Measurements from ENCODE around the gene PLCD3. TPM values are rescaled to one million over a fixed set of nuclear protein-coding genes. Genes with fewer than 3 reads are reported as not detected.

The PLCD3 gene
- total RNA-seq, 4 donors from 2014 or later = 16.3 to 105 (median 20.5) TPM

GRCh38 chr17:45129426-45129939 is 2.8 kb downstream of the PLCD3 start:
- TF ChIP-seq, protein P1, sequence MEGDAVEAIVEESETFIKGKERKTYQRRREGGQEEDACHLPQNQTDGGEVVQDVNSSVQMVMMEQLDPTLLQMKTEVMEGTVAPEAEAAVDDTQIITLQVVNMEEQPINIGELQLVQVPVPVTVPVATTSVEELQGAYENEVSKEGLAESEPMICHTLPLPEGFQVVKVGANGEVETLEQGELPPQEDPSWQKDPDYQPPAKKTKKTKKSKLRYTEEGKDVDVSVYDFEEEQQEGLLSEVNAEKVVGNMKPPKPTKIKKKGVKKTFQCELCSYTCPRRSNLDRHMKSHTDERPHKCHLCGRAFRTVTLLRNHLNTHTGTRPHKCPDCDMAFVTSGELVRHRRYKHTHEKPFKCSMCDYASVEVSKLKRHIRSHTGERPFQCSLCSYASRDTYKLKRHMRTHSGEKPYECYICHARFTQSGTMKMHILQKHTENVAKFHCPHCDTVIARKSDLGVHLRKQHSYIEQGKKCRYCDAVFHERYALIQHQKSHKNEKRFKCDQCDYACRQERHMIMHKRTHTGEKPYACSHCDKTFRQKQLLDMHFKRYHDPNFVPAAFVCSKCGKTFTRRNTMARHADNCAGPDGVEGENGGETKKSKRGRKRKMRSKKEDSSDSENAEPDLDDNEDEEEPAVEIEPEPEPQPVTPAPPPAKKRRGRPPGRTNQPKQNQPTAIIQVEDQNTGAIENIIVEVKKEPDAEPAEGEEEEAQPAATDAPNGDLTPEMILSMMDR (IDR thresholded peaks at IDR 0.05) = no peak
- TF ChIP-seq POLR2A (IDR thresholded peaks at IDR 0.05) = no peak
- intact Hi-C loops (cut with DNase I) = no loop called here

DNA sequence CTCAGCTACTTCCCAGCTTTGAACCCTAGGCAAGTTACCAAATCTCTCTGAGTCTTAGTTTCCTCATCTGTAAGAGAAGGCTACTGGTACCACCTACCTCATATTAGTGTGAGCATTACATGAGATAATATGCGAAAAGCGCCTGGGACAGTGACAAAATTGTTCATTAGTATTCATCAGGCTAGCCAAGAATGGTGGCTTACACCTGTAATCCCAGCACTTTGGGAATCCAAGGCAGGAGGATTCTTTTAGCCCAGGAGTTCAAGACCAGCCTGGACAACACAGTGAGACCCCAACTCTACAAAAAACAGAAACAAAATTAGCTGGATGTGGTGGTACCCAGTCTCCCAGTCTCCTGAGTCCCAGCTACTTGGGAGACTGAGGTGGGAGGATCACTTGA is 3.3 kb downstream of the PLCD3 start:
- H3K4me3 ChIP-seq = no peak overlapping the region
- no peak for DNase-seq
- TF ChIP-seq, protein P1 (IDR thresholded peaks at IDR 0.05) = no peak
- TF ChIP-seq POLR2A (IDR thresholded peaks at IDR 0.05) = no peak
- 86 to 100% methylated on average over 1 to 2 of the region's 2 CpGs for WGBS, 2 donors
- H3K9me3 ChIP-seq = no peaks in the 10 kb centered on the region
- intact Hi-C loops (cut with DNase I) = no loop called here
- H3K27ac ChIP-seq = peak overlapping the region; percentile 85 to 99 (median 94)
- H3K36me3 ChIP-seq = no peaks in the 10 kb centered on the region
- no peaks in the 10 kb centered on the region for H3K27me3 ChIP-seq
- peaks cover 43 to 80% (median 53%) of the 10 kb centered on the region in 3 donors for H3K4me1 ChIP-seq

More at GRCh38 chr17:45129426-45129939, 2.8 kb downstream of the PLCD3 start:
- WGBS, 2 donors = 86% methylated on average over 4 of the region's 10 CpGs; no CpG with 5 or more reads in 1 of the 2 donors
- Histone ChIP-seq H3K4me3 (peak overlapping the region in 1 of 4 donors; percentile 12), H3K4me1 (peaks cover 38 to 75% (median 48%) of the 10 kb centered on the region in 3 donors), H3K9me3 (no peaks in the 10 kb centered on the region), H3K27ac (peak overlapping the region; percentile 85 to 99 (median 94)), H3K27me3 (no peaks in the 10 kb centered on the region), H3K36me3 (no peaks in the 10 kb centered on the region)
- DNase-seq = no peak

- H3K4me1 ChIP-seq = peaks cover 50 to 86% (median 59%) of the 10 kb centered on the region in 3 donors
These were observed 4.0 kb downstream of the PLCD3 start for GRCh38 chr17:45128331-45128730.

GRCh38 chr17:45127548-45128300 is 4.6 kb downstream of the PLCD3 start:
- Histone ChIP-seq H3K27me3 (no peaks in the 10 kb centered on the region), H3K9me3 (no peaks in the 10 kb centered on the region), H3K4me1 (peaks cover 56 to 86% (median 65%) of the 10 kb centered on the region in 3 donors), H3K36me3 (no peaks in the 10 kb centered on the region), H3K27ac (peak overlapping the region; percentile 85 to 99 (median 94)), H3K4me3 (peak overlapping the region in 1 of 4 donors; percentile 46)
- TF ChIP-seq, protein P1 (IDR thresholded peaks at IDR 0.05) = no peak
- TF ChIP-seq POLR2A (IDR thresholded peaks at IDR 0.05) = no peak
- intact Hi-C loops (cut with DNase I) = no loop called here
- DNase-seq = no peak
- 23 to 34% methylated on average over 14 to 17 of the region's 20 CpGs for WGBS, 2 donors

More at GRCh38 chr17:45128331-45128730, 4.0 kb downstream of the PLCD3 start:
- TF ChIP-seq, protein P1 (IDR thresholded peaks at IDR 0.05) = no peak
- no peak for TF ChIP-seq POLR2A (IDR thresholded peaks at IDR 0.05)
- intact Hi-C loops (cut with DNase I) = no loop called here
- Histone ChIP-seq H3K9me3 (no peaks in the 10 kb centered on the region), H3K36me3 (no peaks in the 10 kb centered on the region), H3K4me3 (peak overlapping the region in 1 of 4 donors; percentile 46), H3K27me3 (no peaks in the 10 kb centered on the region), H3K27ac (peak overlapping the region; percentile 85 to 99 (median 94))
- DNase-seq = no peak
- 73% methylated on average over 2 of the region's 5 CpGs; no CpG with 5 or more reads in 1 of the 2 donors for WGBS, 2 donors

GRCh38 chr17:45127207-45127547 is 5.1 kb downstream of the PLCD3 start:
- H3K4me3 ChIP-seq = no peak overlapping the region
- peak overlapping the region; percentile 85 to 99 (median 94) for H3K27ac ChIP-seq
- intact Hi-C loops (cut with DNase I) = no loop called here
- no peaks in the 10 kb centered on the region for H3K9me3 ChIP-seq
- peaks cover 56 to 89% (median 67%) of the 10 kb centered on the region in 3 donors for H3K4me1 ChIP-seq
- DNase-seq = no peak
- no peaks in the 10 kb centered on the region for H3K27me3 ChIP-seq
- no peak for TF ChIP-seq POLR2A (IDR thresholded peaks at IDR 0.05)
- TF ChIP-seq, protein P1 (IDR thresholded peaks at IDR 0.05) = no peak
- WGBS, 2 donors = 71 to 93% methylated on average over 1 to 3 of the region's 8 CpGs
- no peaks in the 10 kb centered on the region for H3K36me3 ChIP-seq
